Adrenal gland (tissue), 12 donors: ENCODE results near the gene BRD4. TPM values are rescaled to one million over a fixed set of nuclear protein-coding genes. Genes with fewer than 3 reads are reported as not detected.

ENCODE experiments used
- DNase-seq, 7 donors: peaks; one replicate each; pipeline ENCODE4 v3.0.0-alpha.2; 2019 to 2020
- H3K27ac ChIP-seq, 5 donors: fragments of 200-600 bp; sonication (generic) in 4 of 5; 1 replicate in 3 of 5; 2 replicates in 2 of 5; pipeline versions ENCODE4 v1.5.1 to v1.8.0; 2016 to 2020; ENCODE audit warnings: mild to moderate bottlenecking in 1 of 5
- H3K27me3 ChIP-seq: fragments of 200-600 bp; 2 replicates; pipeline ENCODE4 v1.8.0; 2021
- H3K36me3 ChIP-seq, 2 donors: fragments of 200-600 bp; replicated peaks in 1 of 2; 1 replicate in 1 of 2; 2 replicates in 1 of 2; pipeline versions ENCODE4 v1.5.1 to v1.8.0; 2018 to 2022
- H3K4me1 ChIP-seq, 2 donors: fragments of 200-600 bp; replicated peaks in 1 of 2; 1 replicate in 1 of 2; 2 replicates in 1 of 2; pipeline versions ENCODE4 v1.5.1 to v1.8.0; 2018 to 2021
- H3K4me3 ChIP-seq, 4 donors: fragments of 200-600 bp; sonication (generic) in 3 of 4; one replicate each; pipeline ENCODE4 v1.5.1; 2016 to 2018
- H3K9me3 ChIP-seq, 3 donors: fragments of 200-600 bp; sonication (generic) in 1 of 3; replicated peaks in 1 of 3; 1 replicate in 2 of 3; 2 replicates in 1 of 3; pipeline versions ENCODE4 v1.5.1 to v1.8.0; 2016 to 2021
- POLR2A ChIP-seq, 2 donors: fragments of 450-650 bp; IDR thresholded peaks; one replicate each; pipeline ENCODE4 v1.6.1; 2017; ENCODE audit warnings: antibody characterized with exemption in 2 of 2, mild to moderate bottlenecking in 2 of 2, moderate library complexity in 1 of 2
- WGBS, 4 donors: extraction: QIAGEN DNeasy Blood & Tissue Kit in 2 of 4; methylation state at CpG; one replicate each; pipeline versions ENCODE4 v1.1.5 to v1.1.7; 2013 to 2017; 5-methylcytosine and 5-hydroxymethylcytosine counted together
- intact Hi-C, 2 donors: fragments of 100-400 bp; cut with DNase I; formaldehyde crosslinking; loops; one replicate each; pipeline versions ENCODE4 v1.14.1 to v1.15.0; 2022 to 2023
- polyA plus RNA-seq, 3 donors: library from polyadenylated mRNA; stranded (reverse); fragments of 200-250 nt in 2 of 3; fragments of 350-450 nt in 1 of 3; fragmentation: Illumina TruSeq in 1 of 3; extraction: RNeasy Lipid Tissue Mini Kit (QIAGEN cat#74804) in 1 of 3; gene quantifications; one replicate each; pipeline ENCODE4 v1.2.3, GENCODE V29; 2013 to 2014
- small RNA-seq, 2 donors: library from RNA; depleted of rRNA; stranded (forward); fragments of <200 nt; gene quantifications; one replicate each; pipeline ENCODE3, GENCODE V24; 2016
- total RNA-seq, 9 donors: library from RNA; depleted of rRNA in 4 of 9; stranded (reverse); fragments of >200 nt in 4 of 9; fragments of 120-200 nt in 1 of 9; fragmentation: NEBNext Ultra II Directional in 1 of 9; extraction: Animal tissue kit (Norgen Biotek cat#: 25700) in 1 of 9; gene quantifications; one replicate each; pipeline versions ENCODE4 v1.1.0 to v1.2.4, GENCODE V29; 2013 to 2023
- TF ChIP-seq, protein P1 (sequence below), 6 experiments: fragments of 450-650 bp in 4 of 6; fragments of 200-600 bp in 2 of 6; sonication (generic) in 1 of 6; IDR thresholded peaks; 1 replicate in 5 of 6; 2 replicates in 1 of 6; pipeline versions ENCODE4 v1.5.1 to v1.8.0; 2016 to 2021; ENCODE audit warnings: antibody characterized with exemption in 6 of 6, mild to moderate bottlenecking in 2 of 6, moderate library complexity in 1 of 6
- donor health status: healthy with polysubstance abuse.
- donor health status: Bipolar disorder and iron deficiency.
- donor health status: DM: yes; HTN: yes; CAD: no.
- donor health status: DM: no; HTN: no; CAD: no.
- donor health status: DM: no; HTN: no; CAD: no.
- donor health status: DM: yes; HTN: yes; CAD: no.

The BRD4 gene
- total and polyA plus RNA-seq, 12 donors = 10.1 to 109 (median 34.9) TPM

GRCh38 chr19:15187026-15188007 lies 145.0 kb downstream of the BRD4 start:
- no peaks in the 10 kb centered on the region for H3K9me3 ChIP-seq
- no peak overlapping the region for H3K4me3 ChIP-seq
- no peaks in the 10 kb centered on the region for H3K36me3 ChIP-seq
- H3K27me3 ChIP-seq = no peaks in the 10 kb centered on the region
- 92 to 94% (median 94%) methylated on average over 21 to 38 of the region's 38 CpGs for WGBS, 4 donors
- H3K4me1 ChIP-seq = no peaks in the 10 kb centered on the region
- intact Hi-C loops = no loop called here
- no peak overlapping the region for H3K27ac ChIP-seq
- no peak for TF ChIP-seq POLR2A (IDR thresholded peaks at IDR 0.05)
- TF ChIP-seq, protein P1, sequence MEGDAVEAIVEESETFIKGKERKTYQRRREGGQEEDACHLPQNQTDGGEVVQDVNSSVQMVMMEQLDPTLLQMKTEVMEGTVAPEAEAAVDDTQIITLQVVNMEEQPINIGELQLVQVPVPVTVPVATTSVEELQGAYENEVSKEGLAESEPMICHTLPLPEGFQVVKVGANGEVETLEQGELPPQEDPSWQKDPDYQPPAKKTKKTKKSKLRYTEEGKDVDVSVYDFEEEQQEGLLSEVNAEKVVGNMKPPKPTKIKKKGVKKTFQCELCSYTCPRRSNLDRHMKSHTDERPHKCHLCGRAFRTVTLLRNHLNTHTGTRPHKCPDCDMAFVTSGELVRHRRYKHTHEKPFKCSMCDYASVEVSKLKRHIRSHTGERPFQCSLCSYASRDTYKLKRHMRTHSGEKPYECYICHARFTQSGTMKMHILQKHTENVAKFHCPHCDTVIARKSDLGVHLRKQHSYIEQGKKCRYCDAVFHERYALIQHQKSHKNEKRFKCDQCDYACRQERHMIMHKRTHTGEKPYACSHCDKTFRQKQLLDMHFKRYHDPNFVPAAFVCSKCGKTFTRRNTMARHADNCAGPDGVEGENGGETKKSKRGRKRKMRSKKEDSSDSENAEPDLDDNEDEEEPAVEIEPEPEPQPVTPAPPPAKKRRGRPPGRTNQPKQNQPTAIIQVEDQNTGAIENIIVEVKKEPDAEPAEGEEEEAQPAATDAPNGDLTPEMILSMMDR (IDR thresholded peaks at IDR 0.05) = no peak
- DNase-seq = no peak

Small RNAs within 50 kb of the gene (small RNA-seq; reads per million reads assigned to genes)
- gene AC005776.1 = 0 to 0.08 reads per million in 2 donors

Other genes starting within 250 kb of the BRD4 start
- 10 to 100 TPM in 8 of 9 donors, 1 to 10 TPM in 1; 5.0 to 45.1 (median 31.2) TPM for gene SYDE1, start 225.1 kb downstream of the BRD4 start, total RNA-seq
- gene SYDE1, start 225.1 kb downstream of the BRD4 start, polyA plus RNA-seq = 10 to 100 TPM in 2 of 3 donors, 1 to 10 TPM in 1; 2.5 to 14.2 (median 11.5) TPM
- gene NOTCH3, start 131.5 kb downstream of the BRD4 start, total RNA-seq = 10 to 100 TPM in 7 of 9 donors, 1 to 10 TPM in 2; 4.4 to 39.3 (median 16.3) TPM
- gene NOTCH3, start 131.5 kb downstream of the BRD4 start, polyA plus RNA-seq = 1 to 10 TPM; 3.7 to 8.9 (median 6.2) TPM
- 1 to 10 TPM in 1 of 9 donors, under 1 TPM in 6, not detected in 2; 0.33 to 7.5 (median 0.55) TPM for gene EPHX3, start 100.1 kb downstream of the BRD4 start, total RNA-seq
- under 1 TPM; 0.24 to 0.44 (median 0.31) TPM for gene EPHX3, start 100.1 kb downstream of the BRD4 start, polyA plus RNA-seq
- gene AKAP8, start 47.2 kb upstream of the BRD4 start, total RNA-seq = 10 to 100 TPM; 13.0 to 45.8 (median 31.6) TPM
- gene AKAP8, start 47.2 kb upstream of the BRD4 start, polyA plus RNA-seq = 10 to 100 TPM; 13.4 to 41.7 (median 27.0) TPM
- gene AKAP8L, start 86.4 kb upstream of the BRD4 start, total RNA-seq = 100 to 1,000 TPM in 6 of 9 donors, 10 to 100 TPM in 3; 48.3 to 206 (median 125) TPM
- 100 to 1,000 TPM in 2 of 3 donors, 10 to 100 TPM in 1; 60.5 to 652 (median 264) TPM for gene AKAP8L, start 86.4 kb upstream of the BRD4 start, polyA plus RNA-seq
- 10 to 100 TPM in 8 of 9 donors, 1 to 10 TPM in 1; 5.7 to 49.2 (median 32.8) TPM for gene WIZ, start 117.4 kb upstream of the BRD4 start, total RNA-seq
- 10 to 100 TPM in 2 of 3 donors, 1 to 10 TPM in 1; 7.9 to 48.1 (median 28.3) TPM for gene WIZ, start 117.4 kb upstream of the BRD4 start, polyA plus RNA-seq
- 1 to 10 TPM; 1.1 to 7.6 (median 5.0) TPM for gene RASAL3, start 132.0 kb upstream of the BRD4 start, total RNA-seq
- gene RASAL3, start 132.0 kb upstream of the BRD4 start, polyA plus RNA-seq = 10 to 100 TPM in 1 of 3 donors, 1 to 10 TPM in 2; 1.1 to 20.5 (median 5.7) TPM
- gene PGLYRP2, start 147.0 kb upstream of the BRD4 start, total RNA-seq = not detected
- gene PGLYRP2, start 147.0 kb upstream of the BRD4 start, polyA plus RNA-seq = not detected
- under 1 TPM in 2 of 9 donors, not detected in 7; 0.11 to 0.34 TPM for gene CYP4F22, start 176.0 kb upstream of the BRD4 start, total RNA-seq
- not detected for gene CYP4F22, start 176.0 kb upstream of the BRD4 start, polyA plus RNA-seq